ENCODE results near the gene CD6.

- no peak for TF ChIP-seq YY1 (IDR thresholded peaks at IDR 0.05; ENCODE audit: insufficient read depth, insufficient read length)
- TF ChIP-seq ZNF274 (IDR thresholded peaks at IDR 0.05; ENCODE audit: low read depth, low read length), result no peak
- TF ChIP-seq SUZ12 (IDR thresholded peaks at IDR 0.05; ENCODE audit: extremely low read depth, insufficient read depth, insufficient read length), result no peak
These were observed 85.5 kb downstream of the CD6 start for GRCh38 chr11:61056981-61057380.
